HEK293 (cell line): Measurements from ENCODE around the gene ADIRF.
"Not testable (repeated sequence)": the region's sequence is repeated elsewhere in the genome, so short reads cannot be mapped to it uniquely, and the experiment has no call there.

Source experiments
- CTCF ChIA-PET: fragments of 350-600 bp; formaldehyde crosslinking; extraction: SDS; loops from one replicate; lab custom pipeline; 2021; ENCODE audit warnings: antibody characterized with exemption; lab: Yijun Ruan, JAX
- POLR2A ChIA-PET: fragments of 300-600 bp; formaldehyde crosslinking; extraction: SDS; loops from one replicate; lab custom pipeline; 2020; ENCODE audit warnings: antibody characterized with exemption, inconsistent platforms; lab: Yijun Ruan, JAX
- H3K27ac ChIP-seq: fragments of 200-500 bp; sonication (Bioruptor generic); 2 replicates; pipeline ENCODE4 v1.5.1; 2014; ENCODE audit warnings: low read depth, low read length, control low read depth, inconsistent platforms; ENCODE audit errors: extremely low read depth
- H3K36me3 ChIP-seq, 2 experiments: fragments of 200-500 bp in 1 of 2; sonication (Bioruptor generic) in 1 of 2; 1 replicate in 1 of 2; 2 replicates in 1 of 2; pipeline ENCODE4 v1.5.1; 2014 to 2017; ENCODE audit warnings: inconsistent platforms in 2 of 2, low read length in 2 of 2; ENCODE audit not compliant: control insufficient read depth in 2 of 2, insufficient read depth in 1 of 2
- H3K4me1 ChIP-seq: fragments of 200-500 bp; sonication (Bioruptor generic); 2 replicates; pipeline ENCODE4 v1.5.1; 2014; ENCODE audit warnings: mild to moderate bottlenecking, low read length, inconsistent platforms; ENCODE audit not compliant: control insufficient read depth, insufficient read depth
- H3K4me3 ChIP-seq: 2 replicates; pipeline ENCODE4 v1.5.1; 2011; ENCODE audit warnings: low read depth, mild to moderate bottlenecking, control low read depth, low read length, moderate library complexity
- H3K9me3 ChIP-seq: fragments of 200-500 bp; sonication (Bioruptor generic); 2 replicates; pipeline ENCODE4 v1.5.1; 2014; ENCODE audit warnings: low read depth, low read length, inconsistent platforms; ENCODE audit not compliant: control insufficient read depth, insufficient read depth
- ELK4 ChIP-seq: IDR thresholded peaks from 2 replicates; pipeline ENCODE4 v1.6.1; 2011; ENCODE audit warnings: mild to moderate bottlenecking, low read depth, low read length, borderline replicate concordance
- RBAK ChIP-seq: fragments of 450-650 bp; formaldehyde crosslinking; IDR thresholded peaks from 2 replicates; pipeline ENCODE4 v1.5.1; 2016; ENCODE audit warnings: missing biosample characterization, missing genetic modification characterization
- WT1 ChIP-seq: fragments of 450-650 bp; formaldehyde crosslinking; IDR thresholded peaks from 2 replicates; pipeline ENCODE4 v1.5.1; 2016; ENCODE audit warnings: missing biosample characterization, missing genetic modification characterization
- YY2 ChIP-seq: fragments of 450-650 bp; formaldehyde crosslinking; IDR thresholded peaks from 2 replicates; pipeline ENCODE4 v1.5.1; 2016; ENCODE audit warnings: missing biosample characterization, missing genetic modification characterization
- ZBTB44 ChIP-seq: fragments of 450-650 bp; IDR thresholded peaks from 2 replicates; pipeline ENCODE4 v1.5.1; 2018; ENCODE audit warnings: missing biosample characterization, mild to moderate bottlenecking, missing genetic modification characterization
- ZNF302 ChIP-seq: fragments of 450-650 bp; formaldehyde crosslinking; IDR thresholded peaks from 2 replicates; pipeline ENCODE4 v1.5.1; 2016; ENCODE audit warnings: missing biosample characterization, missing genetic modification characterization, low read depth
- ZNF560 ChIP-seq: fragments of 450-650 bp; formaldehyde crosslinking; IDR thresholded peaks from 2 replicates; pipeline ENCODE4 v1.5.1; 2017; ENCODE audit warnings: missing biosample characterization, missing genetic modification characterization, borderline replicate concordance
- ZNF596 ChIP-seq: fragments of 450-650 bp; IDR thresholded peaks from 2 replicates; pipeline ENCODE4 v1.5.0; 2018; ENCODE audit warnings: missing biosample characterization, mild to moderate bottlenecking, missing genetic modification characterization, moderate library complexity
- ZNF664 ChIP-seq: fragments of 450-650 bp; formaldehyde crosslinking; IDR thresholded peaks from 2 replicates; pipeline ENCODE4 v1.5.1; 2016; ENCODE audit warnings: missing biosample characterization, missing genetic modification characterization
- ZNF76 ChIP-seq: fragments of 450-650 bp; formaldehyde crosslinking; IDR thresholded peaks from 2 replicates; pipeline ENCODE4; 2016; ENCODE audit warnings: low read depth, missing biosample characterization, missing genetic modification characterization, borderline replicate concordance
- ZNF768 ChIP-seq: fragments of 450-650 bp; formaldehyde crosslinking; IDR thresholded peaks from 2 replicates; pipeline ENCODE4 v1.5.1; 2018; ENCODE audit warnings: missing biosample characterization, mild to moderate bottlenecking, missing genetic modification characterization
- ZSCAN18 ChIP-seq: fragments of 450-650 bp; formaldehyde crosslinking; IDR thresholded peaks from 2 replicates; pipeline ENCODE4 v1.5.1; 2016; ENCODE audit warnings: missing biosample characterization, missing genetic modification characterization

The ADIRF gene

GRCh38 chr10:87000491-87000890, 32.2 kb downstream of the ADIRF start:
- Histone ChIP-seq H3K27ac (no peak overlapping the region), H3K4me1 (no peaks in the 10 kb centered on the region), H3K36me3 (no peaks in the 10 kb centered on the region), H3K4me3 (no peak overlapping the region), H3K9me3 (no peaks in the 10 kb centered on the region)
- CTCF ChIA-PET = no interaction called here
- TF ChIP-seq ZNF768 (tag by site-specific recombination) (no peak), ZNF76 (tag by site-specific recombination) (no peak), WT1 (tag by site-specific recombination) (no peak), ZBTB44 (tag by site-specific recombination) (no peak), YY2 (tag by site-specific recombination) (no peak), ZNF302 (no peak), ELK4 (no peak), ZNF596 (no peak), RBAK (no peak), ZNF560 (tag by site-specific recombination) (no peak), ZSCAN18 (no peak), ZNF664 (tag by site-specific recombination) (no peak)
- POLR2A ChIA-PET = no interaction called here

- POLR2A ChIA-PET, CTCF ChIA-PET, H3K27ac ChIP-seq: not testable (repeated sequence)
Measured at GRCh38 chr10:87007124-87007523, 38.8 kb downstream of the ADIRF start.

GRCh38 chr10:87007674-87008073, 39.4 kb downstream of the ADIRF start:
- CTCF ChIA-PET, H3K9me3 ChIP-seq, H3K36me3 ChIP-seq, H3K27ac ChIP-seq, H3K4me1 ChIP-seq, POLR2A ChIA-PET, H3K4me3 ChIP-seq: not testable (repeated sequence)

More at GRCh38 chr10:87007124-87007523, 38.8 kb downstream of the ADIRF start:
- not testable (repeated sequence) for H3K4me1 ChIP-seq, H3K9me3 ChIP-seq, H3K36me3 ChIP-seq, H3K4me3 ChIP-seq

- H3K4me1 ChIP-seq, CTCF ChIA-PET, H3K4me3 ChIP-seq, POLR2A ChIA-PET, H3K27ac ChIP-seq, H3K36me3 ChIP-seq, H3K9me3 ChIP-seq: not testable (repeated sequence)
Measured at GRCh38 chr10:87008303-87008702, 40.0 kb downstream of the ADIRF start.

GRCh38 chr10:87009134-87009696, 40.9 kb downstream of the ADIRF start:
- H3K27ac ChIP-seq, H3K36me3 ChIP-seq, H3K4me3 ChIP-seq, CTCF ChIA-PET, H3K4me1 ChIP-seq, POLR2A ChIA-PET, H3K9me3 ChIP-seq: not testable (repeated sequence)

GRCh38 chr10:87013528-87013927, 45.2 kb downstream of the ADIRF start:
- H3K27ac ChIP-seq, H3K4me3 ChIP-seq, H3K9me3 ChIP-seq, CTCF ChIA-PET, H3K4me1 ChIP-seq, POLR2A ChIA-PET, H3K36me3 ChIP-seq: not testable (repeated sequence)
